Measurements from ENCODE around the gene PHAX.
"Not testable (repeated sequence)": the region's sequence is repeated elsewhere in the genome, so short reads cannot be mapped to it uniquely, and the experiment has no call there.

PHAX gene

DNA sequence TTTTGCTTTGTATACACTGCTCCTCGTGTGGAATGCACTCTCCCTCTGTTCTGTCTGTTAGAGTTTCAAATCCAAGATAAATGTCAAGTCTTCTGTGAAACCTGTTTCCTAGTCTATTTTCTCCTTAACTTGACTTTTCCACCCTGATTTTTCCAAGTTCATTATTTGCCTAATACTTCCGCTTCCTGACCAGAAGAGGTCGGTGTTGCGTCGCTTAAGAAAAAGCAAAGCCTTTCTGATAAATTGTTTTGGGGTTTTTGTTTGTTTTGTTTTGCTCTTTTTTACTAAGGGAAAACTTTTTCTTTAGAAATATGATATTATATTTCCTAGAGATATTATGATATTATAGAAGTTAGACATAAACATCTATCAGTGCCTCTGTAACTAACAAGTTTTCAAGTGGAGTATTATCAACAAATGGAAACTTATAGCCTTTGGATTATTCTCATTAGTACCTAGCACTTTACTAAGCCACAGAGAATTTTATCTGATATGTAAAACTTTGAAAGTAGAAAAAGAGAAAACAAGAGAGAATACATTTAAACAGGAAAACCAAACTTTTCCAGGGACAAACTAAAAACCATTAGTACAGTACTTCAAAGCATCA, 55.8 kb downstream of the PHAX start:
- DNase-seq (ENCODE audit: low read depth in 2 of 2): no peak

DNA sequence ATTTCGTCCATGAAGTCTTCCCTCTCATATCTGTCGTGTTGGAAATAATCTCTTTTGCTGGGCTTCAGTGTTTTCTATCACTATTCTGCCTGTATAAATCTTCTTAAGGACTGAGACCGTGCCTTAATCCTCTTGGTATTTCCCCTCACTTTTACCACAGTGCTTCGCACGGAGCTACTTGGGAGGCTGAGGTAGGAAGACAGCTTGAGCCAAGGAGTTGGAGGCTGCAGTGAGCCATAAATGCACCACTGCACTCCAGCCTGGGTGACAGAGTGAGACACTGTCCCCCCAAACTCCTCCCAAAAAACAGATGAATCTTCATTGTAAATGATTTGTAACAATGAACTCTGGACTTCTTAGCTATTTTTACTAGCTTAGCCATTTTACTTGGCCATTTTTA, 57.8 kb downstream of the PHAX start:
- no peak for DNase-seq (ENCODE audit: low read depth in 2 of 2)

DNA sequence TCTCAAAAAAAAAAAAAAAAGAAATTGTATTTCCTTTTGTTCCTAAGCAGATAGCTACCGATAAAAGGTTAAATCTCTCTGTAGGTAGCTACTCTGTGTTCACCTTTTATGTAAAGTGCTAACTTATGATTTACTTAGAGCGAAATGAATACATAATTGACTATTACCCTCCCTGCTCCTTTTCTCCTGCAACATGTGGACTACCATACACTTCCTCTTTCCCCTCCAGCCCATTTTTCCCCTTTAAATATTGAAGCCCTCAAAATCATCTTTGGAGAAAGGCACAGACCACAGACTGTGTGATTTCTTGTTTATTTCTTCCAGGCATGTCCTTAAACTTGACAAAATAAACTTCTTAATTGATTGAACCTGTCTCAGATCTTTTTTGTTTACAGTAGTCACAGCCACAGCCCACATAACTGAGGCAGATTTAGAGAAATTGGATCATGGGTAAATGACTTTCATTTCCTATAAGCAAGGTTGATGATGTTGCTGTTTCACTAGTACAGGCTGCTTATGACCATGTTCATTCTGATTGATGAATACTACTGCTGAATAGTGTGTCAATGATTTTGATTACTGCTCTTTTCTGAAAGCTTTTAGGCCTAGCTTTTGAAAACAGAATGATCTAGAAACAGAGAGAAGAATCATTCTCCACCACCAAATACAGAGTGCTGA, 59.2 kb downstream of the PHAX start:
- DNase-seq (ENCODE audit: low read depth in 2 of 2): no peak

DNA sequence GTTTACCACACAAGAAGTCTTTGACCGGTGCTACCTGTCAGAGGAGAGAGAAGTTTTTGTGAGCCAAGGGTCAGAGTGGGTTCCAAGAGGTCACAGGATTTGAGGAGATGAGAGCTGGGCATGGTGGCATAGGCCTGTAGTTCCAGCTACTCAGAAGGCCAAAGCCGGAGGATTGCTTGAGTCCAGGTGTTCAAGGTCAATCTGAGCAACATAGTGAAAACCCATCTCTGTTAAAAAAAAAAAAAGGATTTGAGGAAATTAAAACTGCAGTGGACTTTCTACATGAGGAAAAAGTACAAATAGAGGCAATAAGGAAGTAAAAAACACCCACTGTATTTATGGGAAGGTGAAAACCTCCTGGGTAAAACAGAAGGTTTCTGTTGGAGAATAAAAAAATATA, 63.8 kb downstream of the PHAX start:
- DNase-seq (ENCODE audit: low read depth in 2 of 2): no peak

DNA sequence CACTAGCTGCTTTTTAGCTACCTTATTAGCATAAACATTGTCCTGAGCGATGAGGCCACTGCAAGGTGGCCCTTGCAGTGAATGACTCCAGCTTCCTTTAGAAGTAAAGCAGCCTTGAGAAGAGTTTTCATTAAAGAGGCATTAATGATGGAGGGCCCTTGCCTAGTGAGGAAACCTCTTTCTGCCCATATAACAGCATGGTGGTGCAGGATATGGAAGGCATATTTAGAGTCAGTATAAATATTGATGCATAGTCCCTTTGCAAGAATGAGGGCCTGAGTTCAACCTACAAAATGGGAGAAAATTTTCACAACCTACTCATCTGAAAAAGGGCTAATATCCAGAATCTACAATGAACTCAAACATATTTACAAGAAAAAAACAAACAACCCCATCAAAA, 69.4 kb downstream of the PHAX start:
- DNase-seq (ENCODE audit: low read depth in 2 of 2): not testable (repeated sequence)

DNA sequence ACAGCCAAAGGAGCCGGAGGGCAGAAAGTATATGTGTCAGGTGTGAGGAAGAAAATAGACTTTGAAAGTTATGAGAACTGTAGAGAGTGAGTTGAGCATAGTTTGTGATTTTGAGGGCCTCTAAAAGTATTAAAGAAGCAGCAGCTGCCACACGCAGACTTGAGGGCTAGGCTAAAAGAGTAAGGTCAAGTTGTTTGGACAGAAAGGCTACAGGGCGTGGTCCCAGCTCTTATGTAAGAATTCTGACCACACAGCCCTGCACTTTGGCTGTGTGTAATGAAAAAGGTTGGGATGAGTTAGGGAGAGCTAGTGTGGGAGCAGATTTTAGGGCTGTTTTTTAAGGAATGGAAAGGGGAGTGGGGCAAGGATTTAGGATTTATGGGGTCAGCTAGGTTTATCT, 70.9 kb downstream of the PHAX start:
- not testable (repeated sequence) for DNase-seq (ENCODE audit: low read depth in 2 of 2)

DNA sequence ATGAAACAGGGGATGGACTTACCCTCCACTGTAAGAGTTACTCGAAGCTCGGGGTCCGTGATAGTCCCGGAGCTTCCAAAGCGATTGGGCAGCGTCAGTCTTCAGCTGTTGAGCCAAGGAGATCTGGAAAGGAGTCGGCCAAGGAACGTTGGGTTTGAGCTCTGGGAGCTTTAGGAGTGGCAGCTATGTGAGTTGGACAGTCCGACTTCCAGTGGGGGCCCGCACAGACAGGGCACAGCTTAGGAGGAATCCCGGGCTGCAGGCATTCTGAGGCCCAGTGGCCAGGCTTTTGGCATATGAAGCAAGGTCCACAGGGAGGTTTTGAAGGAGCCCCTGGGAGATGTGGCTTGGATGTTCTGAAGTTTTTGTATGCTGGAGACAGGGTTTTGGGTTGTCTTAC, 72.7 kb downstream of the PHAX start:
- no peak for DNase-seq (ENCODE audit: low read depth in 2 of 2)

DNA sequence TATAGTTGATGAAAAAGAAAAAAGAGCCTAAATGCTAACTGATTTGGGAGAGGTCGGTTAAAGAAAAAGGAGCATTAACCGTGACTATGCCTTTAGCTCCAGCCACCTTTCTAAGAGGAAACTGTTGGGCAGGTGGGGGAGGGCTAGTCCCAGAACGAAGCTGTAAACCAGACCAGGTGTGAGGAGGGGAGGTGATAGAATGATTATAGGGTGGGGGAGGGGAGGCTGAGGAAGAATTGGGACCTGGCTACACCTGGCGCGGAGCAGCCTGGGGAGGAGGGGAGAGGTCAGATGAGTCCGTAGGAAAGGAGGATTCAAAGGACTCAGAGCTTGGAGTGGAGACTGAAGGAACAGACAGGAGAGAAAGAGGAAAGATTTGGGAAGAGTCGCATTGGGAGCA, 73.4 kb downstream of the PHAX start:
- DNase-seq (ENCODE audit: low read depth in 2 of 2): no peak

DNA sequence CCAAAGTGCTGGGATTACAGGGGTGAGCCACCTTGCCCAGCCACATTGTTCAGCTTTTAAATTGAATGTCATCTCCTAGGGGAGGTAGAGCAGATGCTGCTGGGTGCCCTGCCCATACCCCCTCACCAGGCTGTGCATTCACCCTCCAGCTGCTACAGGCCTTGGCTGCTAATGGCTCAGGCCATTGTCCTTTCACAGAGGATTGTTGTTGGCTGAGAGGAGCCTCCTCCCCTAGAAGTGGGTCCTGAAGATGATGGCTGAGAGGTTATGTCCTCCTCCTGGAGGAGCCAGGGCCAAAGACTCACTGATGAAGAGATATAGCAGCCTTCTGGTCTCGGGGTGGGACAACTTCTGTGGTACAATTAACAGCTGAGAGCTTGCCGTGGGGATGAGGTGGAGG, 74.6 kb downstream of the PHAX start:
- DNase-seq (ENCODE audit: low read depth in 2 of 2): no peak

DNA sequence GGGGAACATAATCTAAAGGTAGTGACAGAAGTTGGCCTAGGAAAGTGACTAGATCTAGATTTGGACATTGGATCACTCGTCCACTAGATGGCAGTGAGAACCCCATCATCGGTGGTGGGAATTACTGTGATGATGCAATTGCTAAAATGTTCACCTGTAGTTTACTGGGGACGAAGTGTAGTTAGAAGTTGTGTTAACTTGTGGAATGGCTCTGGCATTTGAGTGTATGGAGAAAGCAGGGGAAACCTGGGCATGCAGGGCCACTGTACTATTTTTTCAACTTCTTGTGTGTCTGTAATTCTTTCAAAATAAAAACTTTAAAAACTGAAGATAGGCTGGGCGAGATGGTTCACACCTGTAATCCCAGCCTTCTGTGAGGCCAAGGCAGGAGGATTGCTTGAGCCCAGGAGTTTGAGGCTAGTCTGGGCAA, 75.5 kb downstream of the PHAX start:
- DNase-seq (ENCODE audit: low read depth in 2 of 2): peak; percentile 39 to 51
